Bronchial epithelial cell (primary cell): ENCODE measurements around the gene EXOC6. TPM values are rescaled to one million over a fixed set of nuclear protein-coding genes. Genes with fewer than 3 reads are reported as not detected.

ENCODE experiments used
- DNase-seq: peaks from one replicate; pipeline ENCODE4 v3.0.0-alpha.2; 2010; ENCODE audit warnings: low read depth
- FAIRE-seq: peaks from 2 replicates; lab custom pipeline; 2011; peaks lifted over from hg19 to GRCh38; lab: Jason Lieb, UNC
- H3K27me3 ChIP-seq: 2 replicates; pipeline ENCODE4 v1.5.1; 2011; ENCODE audit warnings: low read length; ENCODE audit not compliant: control insufficient read depth, insufficient read depth
- H3K36me3 ChIP-seq: 2 replicates; pipeline ENCODE4 v1.5.1; 2011; ENCODE audit warnings: low read length; ENCODE audit not compliant: control insufficient read depth, insufficient read depth
- H3K4me3 ChIP-seq: 2 replicates; pipeline ENCODE4 v1.5.1; 2011; ENCODE audit warnings: mild to moderate bottlenecking, low read depth, low read length, control low read depth
- total RNA-seq: library from RNA; depleted of rRNA; stranded (reverse); fragments of >200 nt; gene quantifications from 2 replicates; pipeline ENCODE4 v1.2.1, GENCODE V29; 2014
- TF ChIP-seq, protein P1 (sequence below): IDR thresholded peaks from 2 replicates; pipeline ENCODE4 v1.5.1; 2011; ENCODE audit warnings: mild to moderate bottlenecking, moderate library complexity, low read length, control low read depth, inconsistent platforms; ENCODE audit not compliant: insufficient read depth, severe bottlenecking

EXOC6 gene
- total RNA-seq, 1 donor from 2014 or later, result 12.4 TPM

DNA sequence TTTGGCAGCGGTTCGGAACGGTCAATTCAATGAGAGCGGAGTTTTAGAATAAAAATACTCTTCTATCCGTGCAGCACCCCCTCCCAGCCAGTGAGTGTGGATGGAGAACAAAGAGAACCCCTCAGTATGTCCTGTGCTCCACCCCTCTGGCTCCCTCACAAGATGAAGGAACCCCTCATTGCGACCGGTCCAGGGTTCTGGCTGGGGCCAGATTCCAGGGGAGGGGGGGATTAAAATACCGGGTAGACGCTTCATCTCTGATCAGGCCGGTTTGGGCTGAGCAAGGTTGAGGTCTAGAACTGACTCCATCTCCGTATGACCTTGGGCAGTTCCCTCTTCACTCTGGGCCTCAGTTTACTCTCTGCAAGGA, 218.2 kb downstream of the EXOC6 start:
- no peak for DNase-seq
- TF ChIP-seq, protein P1, sequence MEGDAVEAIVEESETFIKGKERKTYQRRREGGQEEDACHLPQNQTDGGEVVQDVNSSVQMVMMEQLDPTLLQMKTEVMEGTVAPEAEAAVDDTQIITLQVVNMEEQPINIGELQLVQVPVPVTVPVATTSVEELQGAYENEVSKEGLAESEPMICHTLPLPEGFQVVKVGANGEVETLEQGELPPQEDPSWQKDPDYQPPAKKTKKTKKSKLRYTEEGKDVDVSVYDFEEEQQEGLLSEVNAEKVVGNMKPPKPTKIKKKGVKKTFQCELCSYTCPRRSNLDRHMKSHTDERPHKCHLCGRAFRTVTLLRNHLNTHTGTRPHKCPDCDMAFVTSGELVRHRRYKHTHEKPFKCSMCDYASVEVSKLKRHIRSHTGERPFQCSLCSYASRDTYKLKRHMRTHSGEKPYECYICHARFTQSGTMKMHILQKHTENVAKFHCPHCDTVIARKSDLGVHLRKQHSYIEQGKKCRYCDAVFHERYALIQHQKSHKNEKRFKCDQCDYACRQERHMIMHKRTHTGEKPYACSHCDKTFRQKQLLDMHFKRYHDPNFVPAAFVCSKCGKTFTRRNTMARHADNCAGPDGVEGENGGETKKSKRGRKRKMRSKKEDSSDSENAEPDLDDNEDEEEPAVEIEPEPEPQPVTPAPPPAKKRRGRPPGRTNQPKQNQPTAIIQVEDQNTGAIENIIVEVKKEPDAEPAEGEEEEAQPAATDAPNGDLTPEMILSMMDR, result no peak
- Histone ChIP-seq H3K27me3 (peaks cover 83% of the 10 kb centered on the region), H3K36me3 (no peaks in the 10 kb centered on the region), H3K4me3 (no peak overlapping the region)
- FAIRE-seq, result no peak

DNA sequence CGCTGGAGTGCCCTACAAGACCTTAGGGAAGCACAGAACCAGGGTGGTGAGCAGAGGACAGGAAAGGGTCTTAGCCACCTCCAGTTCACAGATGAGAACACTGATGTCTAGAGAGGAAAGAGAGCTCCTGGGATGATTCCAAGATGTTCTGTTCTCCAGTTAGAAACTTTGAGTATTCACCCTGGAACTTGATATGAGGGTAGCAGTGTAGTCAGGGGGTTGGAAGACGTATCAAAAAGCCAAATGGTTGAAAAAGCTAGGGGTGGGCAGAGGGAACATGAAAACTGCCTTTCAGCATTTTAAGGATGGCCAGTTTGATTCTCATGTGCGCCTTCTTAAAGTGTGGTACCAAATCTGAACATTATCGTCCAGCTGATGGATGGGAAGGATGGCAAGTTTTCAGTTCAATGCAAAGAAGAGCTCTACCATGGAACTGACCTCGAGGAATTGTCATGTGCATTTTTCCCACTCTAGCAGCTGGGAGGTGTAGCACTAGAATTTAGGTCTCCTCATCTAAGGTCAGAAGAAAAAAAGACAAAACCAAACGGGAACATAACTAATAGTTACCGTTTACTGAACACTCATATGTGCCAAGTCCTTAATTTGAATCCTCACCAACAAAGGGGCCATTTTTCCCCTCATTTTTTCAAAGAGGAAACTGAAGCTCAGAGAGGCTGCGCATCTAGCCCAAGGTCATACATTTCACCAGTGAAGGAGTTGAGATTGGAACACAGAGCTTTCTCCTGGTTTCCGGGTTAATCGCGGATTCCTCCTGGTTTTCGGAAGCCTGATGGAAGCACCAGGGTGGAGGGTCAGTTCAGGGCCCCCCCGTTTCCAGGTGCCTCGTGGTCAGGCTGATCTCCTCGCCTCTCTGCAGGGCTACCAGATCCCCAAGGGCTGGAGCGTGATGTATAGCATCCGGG, 219.4 kb downstream of the EXOC6 start:
- TF ChIP-seq, protein P1, result no peak
- DNase-seq (no peak), FAIRE-seq (peak; percentile 62)
- no peaks in the 10 kb centered on the region for H3K36me3 ChIP-seq
- H3K27me3 ChIP-seq, result peaks cover 85% of the 10 kb centered on the region
- no peak overlapping the region for H3K4me3 ChIP-seq

DNA sequence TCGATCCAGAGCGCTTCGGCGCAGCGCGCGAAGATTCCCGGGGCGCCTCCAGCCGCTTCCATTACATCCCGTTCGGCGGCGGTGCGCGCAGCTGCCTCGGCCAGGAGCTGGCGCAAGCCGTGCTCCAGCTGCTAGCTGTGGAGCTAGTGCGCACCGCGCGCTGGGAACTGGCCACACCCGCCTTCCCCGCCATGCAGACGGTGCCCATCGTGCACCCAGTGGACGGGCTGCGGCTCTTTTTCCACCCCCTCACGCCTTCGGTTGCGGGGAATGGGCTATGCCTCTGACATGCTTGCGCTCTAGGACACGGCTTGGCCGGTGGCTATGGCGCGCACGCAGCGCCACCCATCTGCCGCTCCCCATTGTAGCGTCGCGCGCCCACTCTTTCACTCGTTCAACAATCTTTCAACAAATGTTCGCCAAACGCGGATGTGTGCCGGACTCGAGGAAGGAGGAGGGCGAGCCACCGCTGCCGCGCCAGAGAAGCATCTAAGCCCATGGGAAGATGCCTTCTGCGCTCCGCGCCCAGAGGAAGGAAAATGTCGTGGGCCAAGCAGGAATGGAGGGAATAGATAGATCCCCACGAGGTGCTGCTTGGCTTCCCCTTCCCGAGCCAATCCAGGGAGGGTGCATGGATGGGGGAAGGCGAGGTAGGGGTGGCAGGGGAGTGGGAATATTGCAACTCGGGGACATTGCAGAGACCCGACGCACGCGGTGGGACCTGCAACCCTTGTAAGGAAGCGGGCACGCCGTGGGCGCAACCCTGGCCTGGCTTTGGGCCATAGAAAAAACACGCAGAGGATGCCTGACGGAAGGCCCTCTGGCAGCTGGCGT, 220.3 kb downstream of the EXOC6 start:
- peaks cover 86% of the 10 kb centered on the region for H3K27me3 ChIP-seq
- H3K4me3 ChIP-seq, result no peak overlapping the region
- TF ChIP-seq, protein P1, result no peak
- FAIRE-seq, result no peak
- no peaks in the 10 kb centered on the region for H3K36me3 ChIP-seq
- DNase-seq, result no peak

DNA sequence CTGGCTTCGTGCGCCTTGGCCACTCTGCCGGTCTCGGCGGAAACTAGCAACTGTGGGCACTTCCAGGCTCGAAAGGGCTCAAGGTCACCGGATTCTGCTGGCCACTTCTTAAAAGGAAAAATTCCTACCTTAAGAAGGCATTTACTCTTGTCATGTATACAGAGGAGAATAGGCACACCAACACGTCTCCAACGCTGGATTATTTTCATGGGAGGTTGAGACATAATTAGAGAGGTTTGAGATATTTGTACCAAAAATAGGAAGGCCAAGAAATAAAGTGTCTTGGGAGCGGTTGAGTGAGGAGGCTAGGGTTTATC, 220.9 kb downstream of the EXOC6 start:
- no peak for FAIRE-seq
- TF ChIP-seq, protein P1, result no peak

DNA sequence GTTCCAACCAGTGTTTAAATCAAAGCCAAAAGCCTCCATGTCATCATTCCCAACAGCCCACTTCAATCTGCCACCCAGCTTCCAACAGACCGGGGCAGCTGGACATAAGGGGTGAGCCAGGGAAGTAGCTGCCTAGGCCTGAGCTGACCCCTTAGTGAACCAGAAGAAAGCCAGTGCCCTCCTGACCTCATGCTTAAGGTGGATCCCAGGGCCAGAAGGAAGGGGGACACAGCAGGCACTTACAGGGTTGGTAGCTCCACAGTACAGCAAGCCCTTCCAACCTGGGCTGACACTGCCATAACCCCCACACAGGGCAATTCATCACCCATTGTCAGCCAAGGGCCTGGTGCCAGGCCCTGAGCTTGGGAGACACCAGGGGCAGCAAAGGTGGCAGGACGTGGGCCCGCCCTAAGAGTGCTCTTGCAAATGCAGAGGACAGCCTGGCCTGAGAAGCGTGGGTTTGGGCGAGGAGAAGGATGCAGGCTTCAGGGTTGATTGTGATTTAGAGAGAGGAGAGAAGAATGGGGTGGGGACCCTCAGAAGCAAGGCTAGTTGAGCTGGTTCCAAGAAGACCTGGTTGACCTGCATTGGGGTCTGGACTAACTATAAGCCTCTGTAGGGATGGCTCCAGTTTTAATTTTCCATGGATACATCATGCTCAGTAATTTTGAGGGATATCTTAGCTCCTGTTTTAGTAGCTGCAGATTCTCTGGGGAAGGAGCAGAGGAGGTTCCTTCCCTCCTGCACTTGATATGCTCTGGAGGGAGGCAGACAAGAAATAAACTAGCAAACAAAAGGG, 222.3 kb downstream of the EXOC6 start:
- DNase-seq, result no peak
- FAIRE-seq, result no peak
- Histone ChIP-seq H3K4me3 (no peak overlapping the region), H3K36me3 (no peaks in the 10 kb centered on the region), H3K27me3 (peaks cover 83% of the 10 kb centered on the region)
- TF ChIP-seq, protein P1, result no peak

More for the DNA sequence above, 220.9 kb downstream of the EXOC6 start:
- H3K36me3 ChIP-seq, result no peaks in the 10 kb centered on the region
- no peak overlapping the region for H3K4me3 ChIP-seq
- DNase-seq, result no peak
- peaks cover 85% of the 10 kb centered on the region for H3K27me3 ChIP-seq
